Measurements from ENCODE around the gene NFE2L3.
"Not testable (repeated sequence)": the region's sequence is repeated elsewhere in the genome, so short reads cannot be mapped to it uniquely, and the experiment has no call there.

NFE2L3 gene

GRCh38 chr7:26151650-26151952 lies 397 bp upstream of the NFE2L3 start:
- H3K9ac ChIP-seq, result peak overlapping the region; percentile 77 to 90 (median 85); a peak in 21 of 22 replicates

GRCh38 chr7:26152782-26153240 lies 813 bp downstream of the NFE2L3 start:
- H3K36me3 ChIP-seq; H4K20me1 ChIP-seq; H3K9me3 ChIP-seq (replicated peaks in 1 of 11): not testable (repeated sequence)
- Histone ChIP-seq H3K27me3 (peaks cover 0 to 10% (median 0%) of the 10 kb centered on the region in 11 experiments; a peak in 1 of 22 replicates), H3K27ac (peak overlapping the region in 8 of 11 experiments; percentile 73 to 81 (median 78); a peak in 13 of 22 replicates), H3K4me3 (peak overlapping the region; percentile 79 to 93 (median 88)), H3K4me2 (peak overlapping the region; percentile 73 to 98 (median 97)), H3K9ac (peak overlapping the region; percentile 77 to 90 (median 85)), H3K4me1 (peaks cover 59 to 64% (median 62%) of the 10 kb centered on the region in 10 experiments)

More at GRCh38 chr7:26151650-26151952, 397 bp upstream of the NFE2L3 start:
- peaks cover 47 to 52% (median 50%) of the 10 kb centered on the region in 10 experiments for H3K4me1 ChIP-seq
- no peak for TF ChIP-seq Cebpa-rat (IDR thresholded peaks at IDR 0.05)
- peak overlapping the region; percentile 79 to 93 (median 88) for H3K4me3 ChIP-seq
- 0 out of 22 replicates have a peak, but pooled peaks cover 0 to 5% (median 0%) of the 10 kb centered on the region in 11 experiments for H4K20me1 ChIP-seq
- no peaks in the 10 kb centered on the region for H3K36me3 ChIP-seq
- H3K27me3 ChIP-seq, result peaks cover 0 to 10% (median 0%) of the 10 kb centered on the region in 11 experiments; a peak in 1 of 22 replicates
- peak overlapping the region; percentile 39 to 81 (median 77); a peak in 21 of 22 replicates for H3K27ac ChIP-seq
- H3K9me3 ChIP-seq (replicated peaks in 1 of 11), result peaks cover 11 to 19% (median 13%) of the 10 kb centered on the region in 11 experiments
- H3K4me2 ChIP-seq, result peak overlapping the region; percentile 73 to 98 (median 97)

- peak overlapping the region in 2 of 11 experiments; percentile 22 to 40; a peak in 2 of 22 replicates for H3K27ac ChIP-seq
- peaks cover 61 to 68% (median 64%) of the 10 kb centered on the region in 10 experiments for H3K4me1 ChIP-seq
- no peak for TF ChIP-seq Cebpa-rat (IDR thresholded peaks at IDR 0.05)
- peaks cover 0 to 10% (median 0%) of the 10 kb centered on the region in 11 experiments; a peak in 1 of 22 replicates for H3K27me3 ChIP-seq
- 0 out of 22 replicates have a peak, but pooled peaks cover 0 to 5% (median 0%) of the 10 kb centered on the region in 11 experiments for H4K20me1 ChIP-seq
- H3K9me3 ChIP-seq (replicated peaks in 1 of 11), result peaks cover 0 to 2% (median 0%) of the 10 kb centered on the region in 11 experiments; a peak in 5 of 22 replicates
- H3K9ac ChIP-seq, result peak overlapping the region in 8 of 11 experiments; percentile 18 to 90 (median 84); a peak in 12 of 22 replicates
- peak overlapping the region; percentile 79 to 93 (median 88); a peak in 19 of 20 replicates for H3K4me3 ChIP-seq
- no peaks in the 10 kb centered on the region for H3K36me3 ChIP-seq
- peak overlapping the region; percentile 73 to 98 (median 97) for H3K4me2 ChIP-seq
Measured at GRCh38 chr7:26153241-26153822, 1.3 kb downstream of the NFE2L3 start.

GRCh38 chr7:26153823-26154783 lies 2.1 kb downstream of the NFE2L3 start:
- H3K4me3 ChIP-seq, result peak overlapping the region in 6 of 10 experiments; percentile 79 to 92 (median 88); a peak in 11 of 20 replicates
- H3K4me2 ChIP-seq, result peak overlapping the region; percentile 73 to 98 (median 97)
- no peaks in the 10 kb centered on the region; a peak in 1 of 22 replicates for H3K9me3 ChIP-seq (replicated peaks in 1 of 11)
- H3K27ac ChIP-seq, result peak overlapping the region in 2 of 11 experiments; percentile 22 to 40; a peak in 2 of 22 replicates
- H3K36me3 ChIP-seq, result no peaks in the 10 kb centered on the region
- H4K20me1 ChIP-seq, result 0 out of 22 replicates have a peak, but pooled peaks cover 0 to 5% (median 0%) of the 10 kb centered on the region in 11 experiments
- peaks cover 0 to 10% (median 0%) of the 10 kb centered on the region in 11 experiments; a peak in 1 of 22 replicates for H3K27me3 ChIP-seq
- TF ChIP-seq Cebpa-rat (IDR thresholded peaks at IDR 0.05), result no peak
- peak overlapping the region in 4 of 11 experiments; percentile 18 to 90 (median 60); a peak in 5 of 22 replicates for H3K9ac ChIP-seq
- peaks cover 62 to 74% (median 68%) of the 10 kb centered on the region in 10 experiments for H3K4me1 ChIP-seq

- peaks cover 62 to 75% (median 69%) of the 10 kb centered on the region in 10 experiments for H3K4me1 ChIP-seq
- H3K9me3 ChIP-seq (replicated peaks in 1 of 11), result no peaks in the 10 kb centered on the region
- TF ChIP-seq Cebpa-rat (IDR thresholded peaks at IDR 0.05), result no peak
- peak overlapping the region in 10 of 11 experiments; percentile 12 to 77 (median 68); a peak in 17 of 22 replicates for H3K9ac ChIP-seq
- 0 out of 22 replicates have a peak, but pooled peaks cover 0 to 5% (median 0%) of the 10 kb centered on the region in 11 experiments for H4K20me1 ChIP-seq
- no peaks in the 10 kb centered on the region for H3K36me3 ChIP-seq
- H3K27ac ChIP-seq, result peak overlapping the region in 10 of 11 experiments; percentile 25 to 86 (median 80); a peak in 19 of 22 replicates
- H3K27me3 ChIP-seq, result peaks cover 0 to 10% (median 0%) of the 10 kb centered on the region in 11 experiments; a peak in 1 of 22 replicates
- peak overlapping the region; percentile 73 to 98 (median 96) for H3K4me2 ChIP-seq
- H3K4me3 ChIP-seq, result peak overlapping the region; percentile 40 to 64 (median 50); a peak in 15 of 20 replicates
Measured at GRCh38 chr7:26155531-26156375, 3.8 kb downstream of the NFE2L3 start.

- H3K4me3 ChIP-seq, result peak overlapping the region; percentile 40 to 64 (median 50)
- 0 out of 22 replicates have a peak, but pooled peaks cover 0 to 5% (median 0%) of the 10 kb centered on the region in 11 experiments for H4K20me1 ChIP-seq
- H3K4me2 ChIP-seq, result peak overlapping the region; percentile 73 to 98 (median 96)
- H3K36me3 ChIP-seq, result no peaks in the 10 kb centered on the region
- peak overlapping the region; percentile 61 to 86 (median 79); a peak in 21 of 22 replicates for H3K27ac ChIP-seq
- H3K9me3 ChIP-seq (replicated peaks in 1 of 11), result no peaks in the 10 kb centered on the region
- H3K27me3 ChIP-seq, result peaks cover 0 to 10% (median 0%) of the 10 kb centered on the region in 11 experiments; a peak in 1 of 22 replicates
- H3K4me1 ChIP-seq, result peaks cover 52 to 69% (median 62%) of the 10 kb centered on the region in 10 experiments
- TF ChIP-seq Cebpa-rat (IDR thresholded peaks at IDR 0.05), result no peak
- peak overlapping the region; percentile 66 to 77 (median 74) for H3K9ac ChIP-seq
Measured at GRCh38 chr7:26156451-26157420, 4.7 kb downstream of the NFE2L3 start.

Data from BLaER1 treated with 17β-estradiol and CSF1 and Interleukin-3, amounts not matched to agents 10 nM and 100 nM (cell line).